Mammary epithelial cell (primary cell): ENCODE data around the gene BCAS3.

Source experiments
- CTCF ChIP-seq, 2 donors: IDR thresholded peaks in 1 of 2; conservative IDR thresholded peaks in 1 of 2; 2 replicates each; pipeline ENCODE4 v1.5.1; 2011 to 2012; ENCODE audit warnings: inconsistent platforms in 2 of 2, low read length in 2 of 2, mild to moderate bottlenecking in 2 of 2, control low read depth in 1 of 2, low read depth in 1 of 2; ENCODE audit not compliant: insufficient read depth in 1 of 2; ENCODE audit errors: extremely low read depth in 1 of 2
- EZH2 ChIP-seq: IDR thresholded peaks from 2 replicates; pipeline ENCODE4 v1.6.1; 2012; ENCODE audit warnings: low read length, inconsistent platforms, borderline replicate concordance

GRCh38 chr17:60908324-60908723, 230.7 kb downstream of the BCAS3 start:
- TF ChIP-seq CTCF (conservative IDR thresholded peaks at IDR 0.05 in 1 of 2, IDR thresholded peaks at IDR 0.05 in 1 of 2; ENCODE audit: extremely low read depth in 1 of 2, insufficient read depth in 1 of 2, low read depth in 1 of 2, low read length in 2 of 2) (no peak), EZH2 (no peak)
